IMR-90 (cell line): ENCODE measurements around the gene RBPJL. TPM values are rescaled to one million over a fixed set of nuclear protein-coding genes. Genes with fewer than 3 reads are reported as not detected.
A peak's percentile ranks its signal among the peaks of the same experiment; 100 is the strongest.

ENCODE experiments used
- RAD21 ChIP-seq: IDR thresholded peaks from 2 replicates; pipeline ENCODE4 v1.6.1; 2012; ENCODE audit warnings: low read length, improper control_type of control experiment
- polyA plus RNA-seq, 3 experiments: library from polyadenylated mRNA; depleted of rRNA; stranded (reverse); fragments of >200 nt; gene quantifications; 2 replicates each; pipeline ENCODE4 v1.2.3, GENCODE V29; 2012; ENCODE audit warnings: low replicate concordance in 1 of 3
- total RNA-seq: library from RNA; depleted of rRNA; stranded (reverse); fragments of >200 nt; gene quantifications from 2 replicates; pipeline ENCODE4 v1.2.3, GENCODE V29; 2012
- TF ChIP-seq, protein P1 (sequence below): fragments of 150-350 bp; IDR thresholded peaks from 2 replicates; pipeline ENCODE4 v1.6.1; 2016; ENCODE audit warnings: low read depth, mild to moderate bottlenecking, low read length, moderate library complexity, borderline replicate concordance

Gene RBPJL
- total and polyA plus RNA-seq, 2 of the 4 experiments (the other 2 are of a cell fraction): not detected

DNA sequence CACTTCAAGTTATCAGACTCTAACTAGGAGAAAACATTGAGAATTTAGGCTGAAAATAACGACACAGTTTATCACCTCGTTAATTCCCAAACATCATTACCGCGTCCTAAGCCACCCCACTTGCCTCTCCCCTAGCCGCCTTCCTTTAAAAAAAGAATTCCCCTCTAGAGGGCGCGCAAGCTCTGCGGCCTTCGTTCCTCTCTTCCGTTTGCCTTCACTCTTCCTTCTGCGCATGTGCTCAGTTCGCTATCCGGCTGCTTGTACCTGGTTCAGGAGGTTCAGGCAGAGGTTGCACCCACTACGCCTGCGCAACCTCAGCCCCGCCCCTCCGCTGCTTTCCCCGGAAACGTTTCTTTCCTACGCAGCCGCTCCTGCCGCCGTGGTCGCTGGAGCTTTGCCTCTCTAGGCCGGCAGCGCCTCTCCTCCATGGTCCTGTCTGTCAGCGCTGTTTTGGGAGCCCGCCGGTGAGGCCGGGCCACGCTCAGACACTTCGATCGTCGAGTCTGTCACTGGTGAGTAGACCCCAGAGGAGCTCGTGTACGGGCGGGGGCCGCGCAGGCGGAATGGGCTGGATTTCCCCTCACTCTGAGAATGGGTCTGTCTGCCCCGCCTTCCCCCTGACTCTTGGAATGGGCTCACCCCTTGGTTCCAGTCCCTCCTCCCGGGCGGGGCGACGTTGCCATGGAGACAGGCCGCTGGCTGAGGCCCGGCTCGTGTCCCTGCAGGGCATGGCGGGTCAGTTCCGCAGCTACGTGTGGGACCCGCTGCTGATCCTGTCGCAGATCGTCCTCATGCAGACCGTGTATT lies 56.4 kb downstream of the RBPJL start, which contains the start of gene SYS1 (continued):
- TF ChIP-seq, protein P1, sequence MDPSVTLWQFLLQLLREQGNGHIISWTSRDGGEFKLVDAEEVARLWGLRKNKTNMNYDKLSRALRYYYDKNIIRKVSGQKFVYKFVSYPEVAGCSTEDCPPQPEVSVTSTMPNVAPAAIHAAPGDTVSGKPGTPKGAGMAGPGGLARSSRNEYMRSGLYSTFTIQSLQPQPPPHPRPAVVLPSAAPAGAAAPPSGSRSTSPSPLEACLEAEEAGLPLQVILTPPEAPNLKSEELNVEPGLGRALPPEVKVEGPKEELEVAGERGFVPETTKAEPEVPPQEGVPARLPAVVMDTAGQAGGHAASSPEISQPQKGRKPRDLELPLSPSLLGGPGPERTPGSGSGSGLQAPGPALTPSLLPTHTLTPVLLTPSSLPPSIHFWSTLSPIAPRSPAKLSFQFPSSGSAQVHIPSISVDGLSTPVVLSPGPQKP: no peak
- TF ChIP-seq RAD21: peak; percentile 84
